MM.1S (cell line): ENCODE results near the gene PDE1A.

Experiments used
- EZH2 ChIP-seq: fragments of 300-600 bp; sonication (generic); optimal IDR thresholded peaks from 2 replicates; pipeline ENCODE3; 2017; ENCODE audit warnings: low read depth, mild to moderate bottlenecking, antibody characterized with exemption, low read length, mixed read lengths
- EZH2phosphoT487 ChIP-seq: fragments of 300-600 bp; sonication (generic); IDR thresholded peaks from 2 replicates; pipeline ENCODE4 v1.6.1; 2018; ENCODE audit warnings: antibody characterized with exemption, low read length
- TF ChIP-seq, protein P1 (sequence below): fragments of 300-600 bp; sonication (generic); IDR thresholded peaks from 2 replicates; pipeline ENCODE4 v1.5.1; 2016; ENCODE audit warnings: antibody characterized with exemption, low read length, mixed read lengths

DNA sequence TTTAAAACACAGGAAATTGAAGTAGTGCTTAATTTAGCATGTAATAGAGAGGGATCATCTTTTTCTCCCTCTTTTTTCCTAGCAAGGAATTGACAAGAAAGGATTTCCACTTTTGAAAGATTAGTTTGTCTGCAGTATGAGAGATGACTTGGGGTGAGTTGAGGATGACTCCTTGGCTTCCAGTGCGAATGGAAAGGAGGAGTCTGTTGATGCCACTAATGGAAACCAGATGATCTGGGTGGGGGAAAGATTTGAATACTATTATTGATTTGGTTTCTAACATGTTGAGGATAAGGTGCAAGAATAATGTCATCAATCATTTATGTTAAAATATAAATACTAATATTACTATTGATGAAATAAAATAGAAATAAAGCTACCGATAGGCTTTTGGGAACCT is 235.8 kb downstream of the PDE1A start:
- TF ChIP-seq, protein P1, sequence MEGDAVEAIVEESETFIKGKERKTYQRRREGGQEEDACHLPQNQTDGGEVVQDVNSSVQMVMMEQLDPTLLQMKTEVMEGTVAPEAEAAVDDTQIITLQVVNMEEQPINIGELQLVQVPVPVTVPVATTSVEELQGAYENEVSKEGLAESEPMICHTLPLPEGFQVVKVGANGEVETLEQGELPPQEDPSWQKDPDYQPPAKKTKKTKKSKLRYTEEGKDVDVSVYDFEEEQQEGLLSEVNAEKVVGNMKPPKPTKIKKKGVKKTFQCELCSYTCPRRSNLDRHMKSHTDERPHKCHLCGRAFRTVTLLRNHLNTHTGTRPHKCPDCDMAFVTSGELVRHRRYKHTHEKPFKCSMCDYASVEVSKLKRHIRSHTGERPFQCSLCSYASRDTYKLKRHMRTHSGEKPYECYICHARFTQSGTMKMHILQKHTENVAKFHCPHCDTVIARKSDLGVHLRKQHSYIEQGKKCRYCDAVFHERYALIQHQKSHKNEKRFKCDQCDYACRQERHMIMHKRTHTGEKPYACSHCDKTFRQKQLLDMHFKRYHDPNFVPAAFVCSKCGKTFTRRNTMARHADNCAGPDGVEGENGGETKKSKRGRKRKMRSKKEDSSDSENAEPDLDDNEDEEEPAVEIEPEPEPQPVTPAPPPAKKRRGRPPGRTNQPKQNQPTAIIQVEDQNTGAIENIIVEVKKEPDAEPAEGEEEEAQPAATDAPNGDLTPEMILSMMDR: no peak
- TF ChIP-seq EZH2 (no peak), EZH2phosphoT487 (no peak)
